HL-60 (cell line): ENCODE results near the gene RNF40.

Source experiments
- DNase-seq, 2 experiments: peaks; one replicate each; pipeline ENCODE4 v3.0.0-alpha.2; 2010 to 2020; ENCODE audit warnings: low read depth in 1 of 2, low spot score in 1 of 2
- H3K27ac ChIP-seq: fragments of 250-450 bp; sonication (Bioruptor Pico); replicated peaks from 2 replicates; pipeline ENCODE4 v1.5.1; 2020; ENCODE audit warnings: mild to moderate bottlenecking, moderate library complexity
- H3K27me3 ChIP-seq: fragments of 250-450 bp; sonication (Bioruptor Pico); 2 replicates; pipeline ENCODE4 v1.5.1; 2021; ENCODE audit warnings: mild to moderate bottlenecking, moderate library complexity; ENCODE audit not compliant: insufficient read depth, poor library complexity, severe bottlenecking
- H3K4me3 ChIP-seq: replicated peaks from 2 replicates; pipeline ENCODE4 v1.5.1; 2011; ENCODE audit warnings: mild to moderate bottlenecking, control low read depth, low read length; ENCODE audit not compliant: insufficient read depth
- CTCF ChIP-seq: IDR thresholded peaks from one replicate; pipeline ENCODE4 v1.5.1; 2011; ENCODE audit warnings: low read length, control low read depth, inconsistent platforms; ENCODE audit not compliant: insufficient read depth
- GABPA ChIP-seq: IDR thresholded peaks from 2 replicates; pipeline ENCODE4 v1.6.1; 2012; ENCODE audit warnings: low read depth
- POLR2AphosphoS5 ChIP-seq: IDR thresholded peaks from 2 replicates; pipeline ENCODE4 v1.6.1; 2012; ENCODE audit warnings: low read depth
- REST ChIP-seq: IDR thresholded peaks from 2 replicates; pipeline ENCODE4 v1.6.1; 2012; ENCODE audit warnings: low read depth; ENCODE audit not compliant: insufficient replicate concordance
- SPI1 ChIP-seq: IDR thresholded peaks from 2 replicates; pipeline ENCODE4 v1.6.1; 2012; ENCODE audit warnings: low read depth, mild to moderate bottlenecking, borderline replicate concordance

The RNF40 gene

GRCh38 chr16:30769379-30770089, 7.4 kb downstream of the RNF40 start:
- TF ChIP-seq GABPA, result no peak
- TF ChIP-seq SPI1, result no peak
- no peak for TF ChIP-seq CTCF
- TF ChIP-seq REST, result no peak
- TF ChIP-seq POLR2AphosphoS5, result no peak
- Histone ChIP-seq H3K27ac (no peak overlapping the region), H3K27me3 (no peaks in the 10 kb centered on the region), H3K4me3 (no peak overlapping the region)
- DNase-seq, result no peak

- Histone ChIP-seq H3K27me3 (no peaks in the 10 kb centered on the region), H3K4me3 (no peak overlapping the region), H3K27ac (no peak overlapping the region)
- TF ChIP-seq SPI1 (no peak), REST (no peak), CTCF (no peak), POLR2AphosphoS5 (no peak), GABPA (no peak)
- DNase-seq, result no peak
Measured at GRCh38 chr16:30771726-30772125, 9.6 kb downstream of the RNF40 start.

GRCh38 chr16:30773826-30774225, 11.7 kb downstream of the RNF40 start:
- no peak for TF ChIP-seq SPI1
- no peak for TF ChIP-seq CTCF
- TF ChIP-seq REST, result no peak
- no peak for TF ChIP-seq GABPA
- no peak for TF ChIP-seq POLR2AphosphoS5
- Histone ChIP-seq H3K4me3 (no peak overlapping the region), H3K27ac (no peak overlapping the region), H3K27me3 (no peaks in the 10 kb centered on the region)
- DNase-seq, result no peak
